GM12891 (cell line): ENCODE results near the gene FALEC.

Experiments
- POLR2A ChIP-seq: IDR thresholded peaks from 2 replicates; pipeline ENCODE4 v1.6.1; 2011; ENCODE audit warnings: low read depth, low read length, control low read depth
- TAF1 ChIP-seq: IDR thresholded peaks from 2 replicates; pipeline ENCODE4 v1.6.1; 2011; ENCODE audit warnings: low read depth, low read length, control low read depth

- no peak for TF ChIP-seq POLR2A
- no peak for TF ChIP-seq TAF1
These were observed 28.7 kb downstream of the FALEC start for GRCh38 chr1:150544204-150544603.
